ENCODE results near the gene ERN1.

Gene ERN1

GRCh38 chr17:64109400-64109799 is 20.5 kb downstream of the ERN1 start:
- no peak for DNase-seq (ENCODE audit: low read depth)

- no peak for DNase-seq (ENCODE audit: low read depth)
These were observed 22.3 kb downstream of the ERN1 start for GRCh38 chr17:64107500-64108236.

GRCh38 chr17:64106918-64107317 is 23.0 kb downstream of the ERN1 start:
- DNase-seq (ENCODE audit: low read depth): no peak

GRCh38 chr17:64103391-64104364 is 26.3 kb downstream of the ERN1 start:
- DNase-seq (ENCODE audit: low read depth): no peak

- no peak for DNase-seq (ENCODE audit: low read depth)
These were observed 27.1 kb downstream of the ERN1 start for GRCh38 chr17:64102627-64103390.

DNA sequence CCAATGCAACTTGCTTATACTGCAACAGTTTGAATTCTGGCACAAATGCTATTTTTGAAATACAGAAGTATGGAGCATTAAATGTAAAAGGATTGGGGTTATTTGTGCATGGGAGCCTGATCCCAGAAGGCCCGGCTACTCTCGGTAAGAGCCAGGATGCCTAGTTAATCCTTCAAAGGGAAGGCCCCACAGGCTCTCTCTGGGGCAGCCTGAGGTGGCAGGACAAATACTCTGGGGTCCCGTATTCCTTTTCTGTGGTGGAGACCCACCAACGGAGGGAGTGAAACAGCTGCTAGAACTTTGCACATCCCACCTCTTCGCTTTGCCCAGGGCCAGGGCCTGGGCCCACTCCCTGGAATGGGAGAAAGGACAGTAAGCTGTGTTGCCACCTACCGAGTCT is 30.4 kb downstream of the ERN1 start:
- DNase-seq (ENCODE audit: low read depth): no peak

- DNase-seq (ENCODE audit: low read depth): no peak
These were observed 32.6 kb downstream of the ERN1 start for GRCh38 chr17:64097196-64097936.

GRCh38 chr17:64096037-64096436 is 33.9 kb downstream of the ERN1 start:
- DNase-seq (ENCODE audit: low read depth): no peak

- no peak for DNase-seq (ENCODE audit: low read depth)
These were observed 34.6 kb downstream of the ERN1 start for GRCh38 chr17:64095144-64095882.

DNA sequence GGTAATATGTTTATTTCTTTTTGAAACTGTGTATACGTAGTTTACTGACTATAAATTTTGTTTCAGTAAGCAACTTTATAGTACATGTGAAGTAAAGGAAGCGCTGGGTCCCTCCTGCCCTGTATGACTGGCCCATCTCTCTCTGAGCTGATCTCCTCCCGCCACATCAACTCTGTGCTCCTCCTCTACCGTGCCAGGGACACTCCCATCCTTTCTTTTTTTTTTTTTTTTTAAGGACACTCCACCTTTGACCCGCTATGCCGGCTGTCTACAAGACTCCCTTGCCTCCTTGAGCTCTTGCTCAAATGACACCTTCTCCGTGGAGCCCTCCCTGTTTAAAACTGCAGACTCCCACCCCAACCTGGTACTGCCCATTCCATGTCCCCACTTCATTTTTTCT is 35.5 kb downstream of the ERN1 start:
- DNase-seq (ENCODE audit: low read depth): no peak

DNA sequence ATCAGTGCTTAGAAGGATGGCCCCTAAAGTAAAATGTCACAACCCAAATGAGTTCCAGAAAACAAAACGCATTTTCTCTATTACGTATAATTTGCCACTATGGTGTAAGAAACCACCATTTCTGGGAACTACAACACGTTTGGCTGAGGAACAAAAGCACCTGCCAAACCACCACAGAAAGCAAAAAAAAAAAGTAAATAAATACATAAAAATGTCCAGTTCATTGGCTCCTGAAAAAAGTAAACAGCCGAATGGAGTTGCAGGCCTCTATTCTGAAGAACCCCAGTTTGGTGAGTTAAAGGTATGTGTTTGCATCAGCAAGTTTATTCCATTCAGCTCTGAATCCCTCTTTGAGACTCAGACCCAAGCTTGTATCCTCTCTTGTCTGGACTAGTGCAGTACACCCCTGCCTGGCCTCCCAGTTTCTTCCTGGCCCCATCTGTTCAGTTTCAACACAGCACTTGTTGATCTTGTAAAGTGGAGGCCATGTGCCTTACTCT is 36.9 kb downstream of the ERN1 start:
- no peak for DNase-seq (ENCODE audit: low read depth)

DNA sequence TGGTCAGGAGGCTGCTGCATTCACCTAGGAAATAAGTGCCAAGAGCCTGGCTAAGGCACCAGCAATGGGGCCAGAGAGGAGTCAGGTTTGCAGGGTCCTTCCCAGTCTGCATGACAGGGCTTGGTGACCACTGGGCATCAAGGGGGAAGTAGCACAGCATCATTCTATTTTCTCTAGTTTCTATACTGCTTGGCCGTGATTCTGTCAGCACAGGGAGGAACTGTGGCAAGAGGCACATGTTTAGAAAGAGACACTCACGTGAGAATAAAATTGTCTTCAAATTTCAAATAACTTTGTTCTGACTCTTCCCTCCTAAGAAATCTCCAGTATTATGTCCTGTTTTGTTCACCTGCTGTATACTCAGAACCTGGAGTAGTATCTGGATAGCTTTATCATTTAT is 37.8 kb downstream of the ERN1 start:
- DNase-seq (ENCODE audit: low read depth): no peak

DNA sequence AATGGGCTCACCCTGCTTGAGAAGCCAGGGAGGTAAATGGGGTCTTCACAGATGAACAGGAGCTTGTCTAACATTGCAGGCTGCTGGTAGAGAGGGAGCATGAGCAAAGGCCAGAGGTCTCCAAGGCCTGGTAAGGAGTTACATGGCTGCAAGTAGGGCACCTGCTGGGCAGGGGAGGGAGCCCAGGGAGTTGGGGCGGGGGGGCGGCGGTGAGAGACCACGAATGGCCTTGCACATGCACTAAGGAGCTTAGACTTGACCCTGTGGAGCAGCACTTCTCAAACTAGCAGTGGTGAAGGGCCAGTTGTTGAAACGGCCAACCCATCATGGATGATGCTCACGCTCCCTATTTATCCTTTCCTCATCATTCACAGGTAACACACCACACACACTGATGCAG is 38.4 kb downstream of the ERN1 start:
- DNase-seq (ENCODE audit: low read depth): no peak

GRCh38 chr17:64091116-64091515 is 38.8 kb downstream of the ERN1 start:
- no peak for DNase-seq (ENCODE audit: low read depth)

- no peak for DNase-seq (ENCODE audit: low read depth)
These were observed 39.8 kb downstream of the ERN1 start for GRCh38 chr17:64090144-64090543.

DNA sequence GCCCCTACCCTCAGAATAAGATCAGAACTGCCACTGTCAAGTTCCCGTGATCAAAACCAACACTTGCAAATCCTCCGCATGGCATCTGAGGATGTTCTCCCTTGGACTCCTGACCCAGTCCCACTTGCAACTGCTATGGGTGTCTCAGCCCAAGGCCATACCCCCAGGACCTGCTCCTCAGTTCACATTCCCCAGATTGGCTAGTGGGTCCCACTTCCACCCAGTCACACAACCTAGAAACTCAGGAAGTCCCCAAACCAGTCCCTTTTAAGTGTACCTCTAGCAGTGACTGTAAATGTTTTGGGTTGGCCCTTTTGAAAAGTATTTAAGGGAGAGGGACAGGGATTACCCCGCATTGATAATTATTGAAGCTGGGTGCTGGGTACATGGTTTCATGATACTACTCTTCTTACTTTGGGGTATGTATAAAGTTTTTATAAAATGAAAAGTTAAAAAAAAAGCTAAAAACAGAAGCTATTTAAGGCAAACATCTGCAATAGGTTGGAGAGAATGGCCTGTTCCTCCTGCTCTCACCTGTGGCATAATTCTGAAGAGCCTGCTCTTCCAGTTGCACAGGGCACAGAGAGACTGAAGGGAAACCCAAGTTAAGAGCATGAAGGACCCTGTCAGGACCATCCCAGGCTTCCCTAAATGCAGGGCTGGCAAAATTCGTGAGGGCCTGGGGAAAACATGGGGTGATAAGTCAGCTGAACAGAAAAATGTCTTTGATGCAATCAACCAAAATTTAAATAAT is 42.5 kb downstream of the ERN1 start:
- no peak for DNase-seq (ENCODE audit: low read depth)

DNA sequence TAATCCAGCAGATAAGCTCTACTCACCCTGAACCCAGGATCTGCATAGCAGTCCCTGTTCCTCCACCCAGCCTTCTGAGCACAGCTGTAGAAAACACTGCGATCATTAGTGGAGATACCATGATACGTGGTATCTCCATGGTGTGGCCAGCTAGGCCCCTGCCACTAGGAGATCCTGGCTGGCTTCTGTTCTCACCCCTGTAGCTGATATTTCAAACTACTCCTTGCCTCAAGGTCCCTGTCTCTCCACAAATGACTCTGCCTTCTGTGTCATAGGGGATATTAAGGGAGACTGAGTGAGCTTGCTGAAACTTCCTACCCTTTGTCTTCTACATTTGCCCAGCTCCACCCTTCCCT is 44.3 kb downstream of the ERN1 start:
- no peak for DNase-seq (ENCODE audit: low read depth)

GRCh38 chr17:64084940-64085649 is 44.8 kb downstream of the ERN1 start:
- no peak for DNase-seq (ENCODE audit: low read depth)

- no peak for DNase-seq (ENCODE audit: low read depth)
These were observed 45.6 kb downstream of the ERN1 start for GRCh38 chr17:64084086-64084939.

All from stimulated activated CD8-positive, alpha-beta memory T cell treated with anti-CD3 and anti-CD28 coated beads, Interleukin-4, amount 100 ng/mL, for 24 hours (primary cell).